C4-2B (cell line): ENCODE data around the gene LMF1.

Source experiments
- H3K27ac ChIP-seq: fragments of 450-650 bp; 2 replicates; pipeline ENCODE4 v1.5.1; 2017
- ZFX ChIP-seq: fragments of 450-650 bp; IDR thresholded peaks from 2 replicates; pipeline ENCODE4 v1.6.1; 2017
- TF ChIP-seq, protein P1 (sequence below): fragments of 450-650 bp; conservative IDR thresholded peaks from 2 replicates; pipeline ENCODE4 v1.5.1; 2017; ENCODE audit warnings: mild to moderate bottlenecking

LMF1 gene

DNA sequence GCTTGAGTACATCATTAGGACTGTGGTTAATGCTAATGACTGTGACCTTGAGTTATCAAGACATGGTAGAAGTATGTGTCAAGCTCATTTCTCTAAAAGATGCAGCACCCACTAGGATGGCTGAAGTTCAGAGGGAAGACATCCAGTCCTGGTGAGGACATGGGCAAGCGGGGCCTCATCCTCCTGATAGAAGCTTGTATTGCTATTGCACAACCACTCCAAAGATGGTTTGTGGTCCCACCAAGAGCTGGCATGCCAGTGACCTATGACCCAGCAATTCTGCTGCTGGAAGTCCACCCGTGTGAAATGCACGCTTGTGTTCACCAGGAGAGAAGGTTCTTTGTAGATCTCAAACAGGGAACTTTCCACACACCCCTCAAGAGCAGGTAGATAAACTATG, 25.0 kb upstream of the LMF1 start:
- H3K27ac ChIP-seq = no peak overlapping the region
- TF ChIP-seq, protein P1, sequence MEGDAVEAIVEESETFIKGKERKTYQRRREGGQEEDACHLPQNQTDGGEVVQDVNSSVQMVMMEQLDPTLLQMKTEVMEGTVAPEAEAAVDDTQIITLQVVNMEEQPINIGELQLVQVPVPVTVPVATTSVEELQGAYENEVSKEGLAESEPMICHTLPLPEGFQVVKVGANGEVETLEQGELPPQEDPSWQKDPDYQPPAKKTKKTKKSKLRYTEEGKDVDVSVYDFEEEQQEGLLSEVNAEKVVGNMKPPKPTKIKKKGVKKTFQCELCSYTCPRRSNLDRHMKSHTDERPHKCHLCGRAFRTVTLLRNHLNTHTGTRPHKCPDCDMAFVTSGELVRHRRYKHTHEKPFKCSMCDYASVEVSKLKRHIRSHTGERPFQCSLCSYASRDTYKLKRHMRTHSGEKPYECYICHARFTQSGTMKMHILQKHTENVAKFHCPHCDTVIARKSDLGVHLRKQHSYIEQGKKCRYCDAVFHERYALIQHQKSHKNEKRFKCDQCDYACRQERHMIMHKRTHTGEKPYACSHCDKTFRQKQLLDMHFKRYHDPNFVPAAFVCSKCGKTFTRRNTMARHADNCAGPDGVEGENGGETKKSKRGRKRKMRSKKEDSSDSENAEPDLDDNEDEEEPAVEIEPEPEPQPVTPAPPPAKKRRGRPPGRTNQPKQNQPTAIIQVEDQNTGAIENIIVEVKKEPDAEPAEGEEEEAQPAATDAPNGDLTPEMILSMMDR = no peak
- TF ChIP-seq ZFX = no peak

DNA sequence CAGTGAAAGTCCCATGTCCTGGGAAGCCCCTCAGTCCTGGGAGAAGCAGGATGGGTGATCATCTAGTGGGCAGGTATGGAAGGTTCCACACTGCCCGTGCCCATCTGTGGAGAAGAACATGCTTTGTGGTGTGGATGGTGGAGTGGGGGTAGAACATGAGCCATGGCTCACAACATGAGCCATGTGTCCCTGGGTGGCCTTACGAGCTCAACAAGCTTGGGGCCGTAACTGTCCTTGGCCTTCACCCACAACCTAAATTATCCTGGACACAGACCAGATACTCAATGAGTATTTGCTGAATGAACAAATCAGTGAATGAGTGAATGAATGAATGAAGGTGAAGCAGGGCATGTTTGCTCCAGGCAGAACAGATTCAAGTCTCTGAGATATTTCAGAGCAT, 24.3 kb upstream of the LMF1 start:
- TF ChIP-seq, protein P1 = no peak
- TF ChIP-seq ZFX = no peak

DNA sequence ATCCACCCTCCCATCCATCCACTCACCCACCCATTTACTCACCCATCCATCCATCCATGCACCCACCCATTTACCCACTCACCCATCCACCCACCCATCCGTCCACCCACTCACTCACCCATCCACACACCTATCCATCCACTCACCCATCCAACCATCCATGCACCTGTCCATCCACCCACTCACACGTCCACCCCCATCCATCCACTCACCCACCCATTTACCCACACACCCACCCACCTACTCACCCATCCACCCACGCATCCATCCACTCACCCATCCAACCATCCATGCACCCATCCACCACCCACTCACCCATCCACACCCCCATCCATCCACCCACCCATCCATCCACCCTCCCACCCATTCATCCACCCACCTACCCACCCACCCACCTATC, 22.9 kb upstream of the LMF1 start:
- H3K27ac ChIP-seq = no peak overlapping the region
- TF ChIP-seq ZFX = no peak
- TF ChIP-seq, protein P1 = no peak

More for the DNA sequence above, 24.3 kb upstream of the LMF1 start:
- H3K27ac ChIP-seq = no peak overlapping the region

DNA sequence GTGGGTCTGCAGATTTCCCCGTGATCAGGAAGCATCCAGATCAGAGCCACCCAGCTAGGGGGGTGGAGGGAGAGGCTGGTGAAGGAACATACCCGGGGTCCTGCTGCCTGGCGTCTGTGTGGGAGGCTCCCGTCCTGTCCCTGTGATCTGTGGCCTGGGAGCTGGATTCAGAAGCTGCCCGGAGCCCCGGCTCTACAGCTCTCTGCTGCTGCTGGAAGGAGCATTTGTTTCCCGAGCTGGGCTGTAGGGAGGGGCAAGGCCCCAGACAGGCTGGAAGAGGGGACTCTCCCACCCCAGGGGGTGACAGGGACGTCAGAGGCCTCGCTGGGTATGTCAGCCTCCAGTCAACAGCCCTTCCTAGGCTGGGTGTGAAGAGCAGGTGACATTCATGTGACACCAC, 21.0 kb upstream of the LMF1 start:
- no peak overlapping the region for H3K27ac ChIP-seq
- TF ChIP-seq, protein P1 = no peak
- no peak for TF ChIP-seq ZFX

DNA sequence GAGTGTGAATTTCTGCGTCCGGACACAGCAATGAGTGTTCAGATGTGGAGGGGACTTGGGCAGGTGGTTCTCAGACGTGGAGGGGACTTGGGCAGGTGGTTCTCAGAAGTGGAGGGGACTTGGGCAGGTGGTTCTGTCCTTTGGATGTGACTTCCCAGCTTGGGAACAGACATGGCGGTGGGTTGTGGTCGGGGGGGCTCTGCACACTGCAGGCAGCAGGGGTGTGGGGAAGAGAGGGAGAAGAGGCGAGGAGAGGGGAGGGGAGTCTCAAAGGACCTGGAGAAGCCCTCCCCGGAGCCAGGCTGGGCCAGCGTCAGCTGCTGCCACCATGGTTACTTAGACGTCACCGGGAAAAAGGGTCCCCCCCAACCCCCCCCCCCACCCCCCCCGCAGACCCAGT, 20.6 kb upstream of the LMF1 start:
- TF ChIP-seq ZFX = no peak
- TF ChIP-seq, protein P1 = no peak
- no peak overlapping the region for H3K27ac ChIP-seq

DNA sequence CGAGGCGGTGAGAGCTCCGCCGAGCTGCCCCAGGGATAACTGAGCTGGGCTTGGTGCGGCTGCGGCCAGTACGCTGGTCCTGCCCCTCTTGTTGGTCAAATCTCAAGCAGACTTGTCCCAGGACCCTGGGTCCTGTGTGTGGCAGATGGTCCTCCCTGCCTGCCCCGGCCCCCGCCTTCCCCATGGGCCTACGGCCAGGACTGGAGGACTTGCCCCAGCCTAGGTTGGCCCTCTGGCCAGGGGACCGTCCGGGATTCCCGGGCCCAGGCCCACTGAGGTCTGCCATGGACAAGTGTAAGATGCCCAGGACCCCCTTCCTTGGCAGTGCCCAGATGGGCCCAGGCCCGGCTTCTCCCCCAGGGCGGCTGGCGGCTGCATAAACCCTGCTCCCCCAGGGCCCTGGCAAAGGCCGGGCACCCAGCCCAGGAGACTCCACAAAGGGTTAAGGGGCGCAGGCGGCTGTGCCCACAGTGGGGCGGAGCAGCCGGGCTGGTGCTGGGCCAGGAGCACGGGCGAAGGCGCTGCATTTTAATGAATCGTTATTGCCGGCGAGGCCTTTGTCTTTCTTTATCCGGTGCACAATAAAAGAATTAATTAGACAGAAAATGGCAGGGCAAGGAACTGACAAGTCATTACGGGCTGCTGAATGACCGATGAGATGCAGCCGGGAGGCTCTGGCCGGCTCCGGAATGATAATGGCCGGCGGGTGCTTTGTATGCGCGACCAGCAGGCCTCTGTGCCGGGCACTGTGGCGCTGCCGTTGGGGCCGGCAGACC, 19.9 kb upstream of the LMF1 start:
- H3K27ac ChIP-seq = no peak overlapping the region
- TF ChIP-seq ZFX = no peak
- TF ChIP-seq, protein P1 = no peak

DNA sequence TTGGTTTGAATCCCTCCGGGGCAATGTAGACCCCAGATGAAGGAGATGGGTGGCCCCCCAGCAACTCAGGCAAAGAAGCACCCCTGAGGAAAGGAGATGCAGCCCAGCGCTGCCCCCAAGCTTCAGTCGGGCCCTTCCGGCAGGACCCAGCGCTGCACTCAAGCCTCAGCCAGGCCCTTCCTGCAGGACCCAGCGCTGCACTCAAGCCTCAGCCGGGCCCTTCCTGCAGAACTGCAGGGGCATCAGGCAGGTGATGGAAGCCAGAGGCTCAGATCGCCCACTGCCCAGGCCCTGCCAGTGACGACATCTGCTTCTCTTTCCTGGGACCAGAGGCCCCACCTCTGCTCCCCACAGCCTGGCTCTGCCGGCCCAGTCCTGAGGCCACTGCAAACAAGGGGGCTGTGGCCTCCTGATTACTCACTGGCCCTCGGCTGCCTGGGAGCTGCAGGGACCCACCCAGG, 18.6 kb upstream of the LMF1 start:
- no peak for TF ChIP-seq ZFX
- TF ChIP-seq, protein P1 = no peak
- H3K27ac ChIP-seq = no peak overlapping the region
